Forelimb muscle (tissue), 1 donor: ENCODE measurements around the gene VRK2. TPM values are rescaled to one million over a fixed set of nuclear protein-coding genes. Genes with fewer than 3 reads are reported as not detected.

Experiments used
- polyA plus RNA-seq: library from polyadenylated mRNA; unstranded; fragments of 120-200 nt; gene quantifications from one replicate; pipeline ENCODE4 v1.2.1, GENCODE V29; 2013; ENCODE audit not compliant: insufficient read length

Gene VRK2
- polyA plus RNA-seq, 1 donor, result 13.1 TPM

Other genes starting within 250 kb of the VRK2 start
- 23.8 TPM for gene FANCL, start 194.5 kb downstream of the VRK2 start, polyA plus RNA-seq